GM18873 (cell line): ENCODE data around the gene TXNRD1.

Experiments
- ATAC-seq: cut with Tn5 transposase; IDR thresholded peaks from one replicate; pipeline ENCODE4 v1.9.1; 2021; ENCODE audit warnings: mild to moderate bottlenecking, moderate library complexity, moderate number of reproducible peaks; ENCODE audit not compliant: unreplicated experiment, low FRiP score

The TXNRD1 gene

GRCh38 chr12:104296718-104297117 lies 81.1 kb downstream of the TXNRD1 start:
- ATAC-seq, result no peak

- no peak for ATAC-seq
These were observed 82.0 kb downstream of the TXNRD1 start for GRCh38 chr12:104297477-104298113.

GRCh38 chr12:104299842-104300481 lies 84.4 kb downstream of the TXNRD1 start:
- ATAC-seq, result no peak

GRCh38 chr12:104303538-104304151 lies 88.1 kb downstream of the TXNRD1 start, which contains the start of gene EID3:
Gene EID3, plus strand, starts transcription at chr12:104303739. Its CDS starts 196 bp downstream, at chr12:104303935.
- ATAC-seq, result no peak

GRCh38 chr12:104304261-104305009 lies 88.9 kb downstream of the TXNRD1 start:
- no peak for ATAC-seq

GRCh38 chr12:104305349-104305748 lies 89.8 kb downstream of the TXNRD1 start:
- no peak for ATAC-seq

- ATAC-seq, result no peak
These were observed 90.8 kb downstream of the TXNRD1 start for GRCh38 chr12:104306376-104306775.

GRCh38 chr12:104306943-104307654 lies 91.5 kb downstream of the TXNRD1 start:
- ATAC-seq, result no peak

- ATAC-seq, result no peak
These were observed 92.0 kb downstream of the TXNRD1 start for GRCh38 chr12:104307655-104308000.

- no peak for ATAC-seq
These were observed 93.9 kb downstream of the TXNRD1 start for GRCh38 chr12:104309446-104309993.

GRCh38 chr12:104310751-104311633 lies 95.4 kb downstream of the TXNRD1 start:
- ATAC-seq, result no peak

- no peak for ATAC-seq
These were observed 96.6 kb downstream of the TXNRD1 start for GRCh38 chr12:104312202-104312601.

- no peak for ATAC-seq
These were observed 97.1 kb downstream of the TXNRD1 start for GRCh38 chr12:104312654-104313053.

- no peak for ATAC-seq
These were observed 98.1 kb downstream of the TXNRD1 start for GRCh38 chr12:104313568-104314241.

- no peak for ATAC-seq
These were observed 98.6 kb downstream of the TXNRD1 start for GRCh38 chr12:104314242-104314614.

GRCh38 chr12:104315326-104316224 lies 100.0 kb downstream of the TXNRD1 start:
- ATAC-seq, result no peak

- no peak for ATAC-seq
These were observed 101.4 kb downstream of the TXNRD1 start for GRCh38 chr12:104316936-104317335.
